OCI-LY1 (cell line): ENCODE data around the gene CHST5.

Experiments
- H2AFZ ChIP-seq: fragments of 200-600 bp; sonication (generic), shearing (Covaris generic); 2 replicates; pipeline ENCODE4 v1.6.0; 2014; ENCODE audit warnings: antibody characterized with exemption, mild to moderate bottlenecking, low read length
- H3F3A ChIP-seq: fragments of 200-600 bp; sonication (generic), shearing (Covaris generic); 2 replicates; pipeline ENCODE4 v1.6.0; 2014; ENCODE audit warnings: mild to moderate bottlenecking, antibody characterized with exemption, low read length, moderate library complexity; ENCODE audit not compliant: insufficient read depth
- H3K27ac ChIP-seq: fragments of 200-600 bp; sonication (generic); 2 replicates; pipeline ENCODE4 v1.5.1; 2014; ENCODE audit warnings: low read length, mixed run types, mild to moderate bottlenecking, low read depth; ENCODE audit not compliant: poor library complexity, severe bottlenecking
- H3K27me3 ChIP-seq: fragments of 200-600 bp; sonication (generic); 2 replicates; pipeline ENCODE4 v1.6.0; 2014; ENCODE audit warnings: antibody characterized with exemption, mild to moderate bottlenecking, low read length, moderate library complexity; ENCODE audit not compliant: insufficient read depth
- H3K36me3 ChIP-seq: fragments of 200-600 bp; sonication (generic); 2 replicates; pipeline ENCODE4 v1.6.1; 2014; ENCODE audit warnings: mild to moderate bottlenecking, antibody characterized with exemption, low read length, moderate library complexity, mixed read lengths; ENCODE audit not compliant: insufficient read depth
- H3K4me1 ChIP-seq: fragments of 200-600 bp; sonication (generic); 2 replicates; pipeline ENCODE4 v1.5.1; 2014; ENCODE audit warnings: mild to moderate bottlenecking, low read length, moderate library complexity; ENCODE audit not compliant: insufficient read depth, severe bottlenecking
- H3K4me2 ChIP-seq: fragments of 200-600 bp; sonication (generic), shearing (Covaris generic); 2 replicates; pipeline ENCODE4 v1.6.1; 2014; ENCODE audit warnings: low read length
- H3K4me3 ChIP-seq: fragments of 200-600 bp; sonication (generic); 2 replicates; pipeline ENCODE4 v1.5.1; 2014; ENCODE audit warnings: low read length, low read depth, mild to moderate bottlenecking, mixed read lengths; ENCODE audit not compliant: poor library complexity, severe bottlenecking
- H3K79me2 ChIP-seq: fragments of 200-600 bp; shearing (Covaris generic); 2 replicates; pipeline ENCODE4 v1.6.1; 2016; ENCODE audit warnings: mixed run types, low read length, mixed read lengths; ENCODE audit not compliant: insufficient read depth
- H3K9ac ChIP-seq: fragments of 200-600 bp; sonication (generic), shearing (Covaris generic); 2 replicates; pipeline ENCODE4 v1.6.1; 2014; ENCODE audit warnings: mild to moderate bottlenecking, low read length, mixed read lengths
- H3K9me2 ChIP-seq: fragments of 200-600 bp; sonication (generic), shearing (Covaris generic); 2 replicates; pipeline ENCODE4 v1.6.1; 2014; ENCODE audit warnings: low read depth, mild to moderate bottlenecking, low read length, mixed read lengths
- H3K9me3 ChIP-seq: fragments of 200-600 bp; shearing (Covaris generic); 2 replicates; pipeline ENCODE4 v1.6.1; 2014; ENCODE audit warnings: low read length, mixed read lengths
- H4K20me1 ChIP-seq: fragments of 200-600 bp; sonication (generic), shearing (Covaris generic); 2 replicates; pipeline ENCODE4 v1.6.0; 2016; ENCODE audit warnings: mild to moderate bottlenecking, low read length; ENCODE audit not compliant: insufficient read depth
- EZH2 ChIP-seq: fragments of 200-600 bp; sonication (generic), shearing (Covaris generic); IDR thresholded peaks from 2 replicates; pipeline ENCODE4 v1.8.0; 2017; ENCODE audit warnings: borderline replicate concordance, mixed run types, mild to moderate bottlenecking, antibody characterized with exemption, low read length, moderate library complexity, mixed read lengths
- TF ChIP-seq, protein P1 (sequence below): fragments of 200-600 bp; sonication (generic), shearing (Covaris generic); IDR thresholded peaks from 2 replicates; pipeline ENCODE4 v1.5.1; 2017; ENCODE audit warnings: mild to moderate bottlenecking, antibody characterized with exemption, low read length, moderate library complexity, mixed read lengths

Gene CHST5

DNA sequence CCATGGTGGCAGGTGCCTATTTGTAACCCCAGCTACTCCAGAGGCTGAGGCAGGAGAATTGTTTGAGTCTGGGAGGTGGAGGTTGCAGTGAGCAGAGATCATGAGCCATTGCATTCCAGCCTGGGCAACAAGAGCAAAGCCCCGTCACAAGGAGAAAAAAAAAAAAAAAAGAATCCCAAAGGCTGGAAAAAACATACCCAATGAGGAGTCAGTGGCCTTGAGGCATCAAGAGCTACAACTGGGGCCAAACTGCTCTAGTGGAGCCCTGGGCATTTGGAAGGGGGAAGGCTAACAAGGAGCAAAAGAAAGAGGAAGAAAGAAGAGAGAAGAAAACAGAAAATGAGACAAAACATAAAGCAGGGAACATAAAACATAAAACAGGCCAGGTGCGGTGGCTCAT, 47.6 kb downstream of the CHST5 start:
- no peaks in the 10 kb centered on the region for H3K27me3 ChIP-seq
- H3K9me3 ChIP-seq = no peaks in the 10 kb centered on the region
- peaks cover 32% of the 10 kb centered on the region for H3K4me1 ChIP-seq
- H3K27ac ChIP-seq = no peak overlapping the region
- TF ChIP-seq, protein P1, sequence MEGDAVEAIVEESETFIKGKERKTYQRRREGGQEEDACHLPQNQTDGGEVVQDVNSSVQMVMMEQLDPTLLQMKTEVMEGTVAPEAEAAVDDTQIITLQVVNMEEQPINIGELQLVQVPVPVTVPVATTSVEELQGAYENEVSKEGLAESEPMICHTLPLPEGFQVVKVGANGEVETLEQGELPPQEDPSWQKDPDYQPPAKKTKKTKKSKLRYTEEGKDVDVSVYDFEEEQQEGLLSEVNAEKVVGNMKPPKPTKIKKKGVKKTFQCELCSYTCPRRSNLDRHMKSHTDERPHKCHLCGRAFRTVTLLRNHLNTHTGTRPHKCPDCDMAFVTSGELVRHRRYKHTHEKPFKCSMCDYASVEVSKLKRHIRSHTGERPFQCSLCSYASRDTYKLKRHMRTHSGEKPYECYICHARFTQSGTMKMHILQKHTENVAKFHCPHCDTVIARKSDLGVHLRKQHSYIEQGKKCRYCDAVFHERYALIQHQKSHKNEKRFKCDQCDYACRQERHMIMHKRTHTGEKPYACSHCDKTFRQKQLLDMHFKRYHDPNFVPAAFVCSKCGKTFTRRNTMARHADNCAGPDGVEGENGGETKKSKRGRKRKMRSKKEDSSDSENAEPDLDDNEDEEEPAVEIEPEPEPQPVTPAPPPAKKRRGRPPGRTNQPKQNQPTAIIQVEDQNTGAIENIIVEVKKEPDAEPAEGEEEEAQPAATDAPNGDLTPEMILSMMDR = no peak
- TF ChIP-seq EZH2 = no peak
- no peak overlapping the region for H3K9ac ChIP-seq
- no peaks in the 10 kb centered on the region for H4K20me1 ChIP-seq
- no peaks in the 10 kb centered on the region for H3K9me2 ChIP-seq
- no peaks in the 10 kb centered on the region for H3K79me2 ChIP-seq
- no peak overlapping the region for H3K4me3 ChIP-seq
- peaks cover 3% of the 10 kb centered on the region; the same call in 1 of the 2 replicates for H3F3A ChIP-seq
- no peak overlapping the region for H3K4me2 ChIP-seq
- no peak overlapping the region for H2AFZ ChIP-seq
- H3K36me3 ChIP-seq = no peaks in the 10 kb centered on the region

DNA sequence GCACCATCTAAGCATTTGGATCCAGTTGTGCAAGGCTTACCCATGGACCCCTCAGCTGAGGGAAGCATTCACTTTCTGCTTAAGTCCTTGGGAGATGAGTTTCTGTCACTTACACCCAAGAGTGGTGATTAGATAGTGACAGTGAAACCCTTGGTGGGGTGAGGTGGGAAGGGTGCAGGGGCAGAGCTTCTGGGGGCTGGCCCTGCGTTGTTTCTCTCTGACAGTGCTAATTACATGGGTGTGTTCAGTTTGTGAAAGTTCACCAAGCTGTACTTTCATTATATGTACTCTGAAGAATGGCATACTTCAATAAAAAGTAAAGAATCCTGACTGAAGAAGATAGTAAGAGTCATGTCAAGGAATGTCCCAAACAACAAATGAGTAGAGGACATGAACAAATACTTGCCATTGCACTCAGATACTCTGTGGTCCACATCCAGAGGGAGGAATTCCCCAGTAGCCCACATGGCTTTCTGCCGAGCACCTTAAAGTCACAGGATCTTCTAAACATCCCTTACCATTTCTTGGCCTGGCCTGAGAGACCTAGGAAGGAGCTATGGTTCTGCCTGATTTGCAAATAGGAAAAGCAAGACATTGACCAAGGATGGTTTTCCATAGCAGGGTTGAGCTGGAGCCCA, 49.1 kb downstream of the CHST5 start:
- no peaks in the 10 kb centered on the region for H4K20me1 ChIP-seq
- peak overlapping the region; percentile 72 for H3K27ac ChIP-seq
- no peak overlapping the region for H2AFZ ChIP-seq
- no peak for TF ChIP-seq EZH2
- TF ChIP-seq, protein P1 = no peak
- H3F3A ChIP-seq = peaks cover 3% of the 10 kb centered on the region; the same call in 1 of the 2 replicates
- peaks cover 39% of the 10 kb centered on the region for H3K4me1 ChIP-seq
- H3K27me3 ChIP-seq = no peaks in the 10 kb centered on the region
- H3K79me2 ChIP-seq = no peaks in the 10 kb centered on the region
- no peak overlapping the region for H3K9ac ChIP-seq
- H3K36me3 ChIP-seq = no peaks in the 10 kb centered on the region
- H3K4me2 ChIP-seq = no peak overlapping the region
- no peak overlapping the region for H3K4me3 ChIP-seq
- no peaks in the 10 kb centered on the region for H3K9me2 ChIP-seq
- no peaks in the 10 kb centered on the region for H3K9me3 ChIP-seq

DNA sequence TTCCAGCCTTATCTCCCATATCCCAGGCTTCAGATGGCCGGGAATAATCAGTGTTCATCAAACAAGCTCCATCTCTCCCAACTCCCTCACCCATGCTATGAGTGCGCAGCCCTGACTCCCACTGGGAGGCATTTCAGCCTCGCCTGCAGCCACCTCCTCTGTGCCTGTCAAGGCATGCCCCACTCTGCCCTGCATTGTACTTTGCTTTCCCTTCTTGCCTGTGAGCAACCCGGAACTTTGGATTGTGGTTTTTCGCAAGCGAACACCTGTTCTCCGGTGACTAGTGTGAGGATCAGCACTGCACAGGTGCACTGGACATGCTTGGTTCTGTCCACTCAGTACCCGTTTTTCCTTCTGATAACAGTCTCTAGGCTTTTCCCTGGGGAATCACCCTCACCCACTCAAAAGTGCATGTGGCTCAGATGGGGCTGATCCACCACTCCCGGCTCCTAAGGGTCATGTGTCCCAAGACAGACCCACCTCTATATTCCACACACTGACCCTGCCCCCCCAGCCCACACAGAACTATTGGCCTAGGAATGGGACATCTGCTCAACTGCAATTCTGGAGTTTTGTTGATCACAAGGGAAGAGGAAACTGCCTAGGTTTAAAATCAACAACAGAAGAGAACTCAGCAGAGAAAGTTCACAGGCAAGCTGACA, 49.8 kb downstream of the CHST5 start:
- H3K27me3 ChIP-seq = no peaks in the 10 kb centered on the region
- no peaks in the 10 kb centered on the region for H4K20me1 ChIP-seq
- H3F3A ChIP-seq = peaks cover 3% of the 10 kb centered on the region; the same call in 1 of the 2 replicates
- peaks cover 39% of the 10 kb centered on the region for H3K4me1 ChIP-seq
- no peaks in the 10 kb centered on the region for H3K9me3 ChIP-seq
- no peaks in the 10 kb centered on the region for H3K9me2 ChIP-seq
- H3K36me3 ChIP-seq = no peaks in the 10 kb centered on the region
- H2AFZ ChIP-seq = no peak overlapping the region
- H3K9ac ChIP-seq = peak overlapping the region; percentile 15; the same call in 1 of the 2 replicates
- TF ChIP-seq, protein P1 = no peak
- no peak for TF ChIP-seq EZH2
- H3K27ac ChIP-seq = peak overlapping the region; percentile 72
- H3K4me2 ChIP-seq = peak overlapping the region; percentile 23; the same call in 1 of the 2 replicates
- H3K4me3 ChIP-seq = no peak overlapping the region
- H3K79me2 ChIP-seq = no peaks in the 10 kb centered on the region
